ENCODE data around the gene SLC16A13.
A peak's percentile ranks its signal among the peaks of the same experiment; 100 is the strongest.

SLC16A13 gene

DNA sequence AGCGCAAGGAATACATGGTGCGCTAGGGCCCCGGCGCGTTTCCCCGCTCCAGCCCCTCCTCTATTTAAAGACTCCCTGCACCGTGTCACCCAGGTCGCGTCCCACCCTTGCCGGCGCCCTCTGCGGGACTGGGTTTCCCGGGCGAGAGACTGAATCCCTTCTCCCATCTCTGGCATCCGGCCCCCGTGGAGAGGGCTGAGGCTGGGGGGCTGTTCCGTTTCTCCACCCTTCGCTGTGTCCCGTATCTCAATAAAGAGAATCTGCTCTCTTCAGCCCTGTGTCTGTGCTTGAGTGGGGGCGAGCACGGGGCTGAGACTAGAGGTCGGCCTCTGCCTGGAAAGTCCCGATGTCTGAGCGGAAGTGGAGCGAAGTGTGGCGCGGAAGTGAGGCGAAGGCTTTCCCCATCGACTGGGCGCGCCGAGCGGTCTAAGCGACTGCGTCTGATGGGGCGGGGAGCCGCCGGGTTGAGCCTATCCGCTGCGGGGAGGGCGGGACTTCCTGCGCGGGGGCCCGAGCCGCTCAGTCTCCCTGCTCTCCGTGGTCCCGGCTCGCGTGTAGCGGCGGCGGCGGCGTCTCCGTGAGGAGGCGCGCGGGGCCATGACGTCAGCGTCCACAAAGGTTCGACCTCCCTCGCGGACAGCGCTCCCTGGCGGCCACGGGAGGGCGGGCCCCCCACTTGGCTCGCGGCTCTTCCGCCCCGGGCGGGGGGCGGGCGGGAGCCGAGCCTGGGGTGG is 21.4 kb upstream of the SLC16A13 start:
- DNase-seq = peak; percentile 98

DNA sequence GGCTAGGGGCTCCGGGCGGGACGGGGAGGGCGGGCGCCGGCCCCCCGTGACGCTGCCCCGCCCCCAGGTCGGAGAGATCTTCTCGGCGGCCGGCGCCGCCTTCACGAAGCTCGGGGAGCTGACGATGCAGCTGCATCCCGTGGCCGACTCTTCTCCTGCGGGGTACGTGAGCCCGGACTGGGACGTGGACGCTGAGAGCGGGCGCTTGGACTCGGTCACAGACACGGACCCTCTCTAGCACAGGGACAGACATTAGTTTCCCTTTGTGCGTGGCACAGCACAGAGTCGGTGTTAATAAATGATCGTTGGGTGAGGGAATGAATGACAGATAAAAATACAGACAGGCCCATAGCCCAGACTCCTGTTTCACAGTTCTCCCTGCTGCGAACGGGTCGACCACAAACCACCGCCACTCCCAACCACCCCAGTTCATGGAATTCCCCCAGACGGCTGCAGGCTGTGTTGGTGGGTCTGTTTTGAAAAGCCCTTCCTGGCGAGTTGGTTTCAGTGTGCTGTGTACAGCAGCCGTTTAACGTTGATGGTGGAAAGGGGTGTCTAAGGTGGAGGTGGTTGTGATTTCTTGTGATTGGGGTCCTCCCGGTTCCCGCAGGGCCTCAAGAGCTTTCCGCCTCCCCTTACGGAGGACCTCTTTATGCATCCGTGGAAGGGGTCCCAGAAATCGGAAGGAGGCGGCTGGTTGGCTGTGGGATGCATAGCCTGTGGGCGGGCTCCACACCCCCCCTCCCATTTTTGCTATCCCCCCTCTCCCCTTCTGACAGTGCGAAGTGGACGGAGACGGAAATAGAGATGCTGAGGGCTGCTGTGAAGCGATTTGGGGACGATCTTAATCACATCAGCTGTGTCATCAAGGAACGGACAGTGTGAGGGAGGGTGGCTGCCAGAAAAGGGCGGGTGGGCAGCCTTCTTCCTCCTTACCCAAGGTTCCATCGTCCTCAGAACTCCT is 20.5 kb upstream of the SLC16A13 start:
- peak; percentile 89 for DNase-seq

DNA sequence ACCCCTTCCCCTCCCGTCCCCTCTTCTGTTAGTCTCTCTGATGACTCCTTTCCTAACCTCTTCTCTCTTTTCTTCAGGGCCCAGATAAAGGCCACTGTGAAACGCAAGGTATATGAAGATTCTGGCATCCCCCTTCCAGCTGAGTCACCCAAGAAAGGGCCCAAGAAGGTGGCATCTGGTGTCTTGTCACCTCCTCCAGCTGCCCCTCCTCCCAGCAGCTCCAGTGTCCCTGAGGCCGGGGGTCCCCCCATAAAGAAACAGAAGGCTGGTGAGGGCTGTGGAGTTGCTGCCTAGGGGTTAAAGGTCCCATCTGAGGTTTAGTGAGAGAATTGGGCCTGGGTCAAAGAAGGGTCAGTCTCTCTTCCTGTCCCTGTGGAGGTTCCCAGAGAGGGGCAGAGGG is 19.4 kb upstream of the SLC16A13 start:
- no peak for DNase-seq

DNA sequence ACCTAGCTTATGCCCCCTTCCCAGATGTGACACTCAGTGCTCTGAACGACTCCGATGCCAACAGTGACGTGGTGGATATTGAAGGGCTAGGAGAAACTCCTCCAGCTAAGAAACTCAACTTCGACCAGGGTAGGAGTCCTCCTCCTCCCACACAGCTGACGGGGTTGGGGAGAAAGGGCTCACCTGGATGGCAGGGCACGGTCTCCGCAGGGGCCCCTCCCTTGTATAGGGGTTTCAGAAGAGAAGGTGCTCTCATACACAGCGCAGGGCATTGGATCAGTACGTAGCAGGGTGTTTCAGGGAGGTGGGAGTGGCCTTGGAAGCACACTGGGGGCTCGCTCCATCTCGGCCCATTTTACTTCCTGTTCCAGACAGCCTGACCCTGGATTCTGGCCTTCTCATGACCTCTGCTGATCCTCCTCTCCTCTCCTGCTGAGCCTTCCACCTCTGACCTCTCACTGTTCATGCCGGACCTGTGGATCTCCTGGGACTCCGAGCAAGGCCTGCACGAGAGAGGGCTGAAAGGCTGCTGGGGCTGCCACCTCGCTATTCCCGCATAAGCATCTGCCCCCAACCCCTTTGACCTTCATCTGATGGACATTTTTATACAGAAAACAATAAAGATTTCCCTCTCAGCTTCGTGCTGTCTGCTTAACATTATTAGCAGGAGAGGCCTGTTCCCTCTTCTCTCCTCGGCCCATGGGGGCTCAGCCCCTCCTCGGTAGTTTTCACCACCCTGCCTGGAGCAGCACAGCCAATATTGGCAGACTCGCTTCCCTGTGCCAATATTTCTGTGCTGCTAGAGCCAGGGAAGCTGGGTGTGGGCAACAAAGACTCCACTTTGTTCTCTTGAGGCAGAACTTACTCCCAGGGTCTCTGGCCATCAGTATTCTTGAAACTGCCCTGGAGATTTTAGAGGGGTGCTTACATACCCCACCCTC is 18.7 kb upstream of the SLC16A13 start:
- no peak for DNase-seq

DNA sequence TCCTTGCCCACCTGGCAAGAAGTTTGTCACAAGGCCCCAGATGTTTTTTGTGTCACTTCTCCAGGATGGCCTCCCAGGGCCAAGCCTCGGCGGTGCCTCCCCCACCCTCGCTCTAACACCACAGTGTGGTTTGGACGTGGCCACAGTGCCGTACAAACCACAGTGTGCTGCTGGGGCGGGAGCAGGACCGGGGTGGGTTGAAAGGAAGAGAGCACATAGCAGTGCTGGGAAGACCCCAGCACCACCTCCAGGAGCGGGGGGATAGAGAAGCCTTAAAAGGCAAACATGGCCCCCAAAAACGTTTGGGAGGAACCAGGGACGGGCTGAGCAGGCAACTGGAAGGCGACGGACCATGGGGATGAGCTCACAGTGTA is 18.0 kb upstream of the SLC16A13 start:
- peak; percentile 63 for DNase-seq

DNA sequence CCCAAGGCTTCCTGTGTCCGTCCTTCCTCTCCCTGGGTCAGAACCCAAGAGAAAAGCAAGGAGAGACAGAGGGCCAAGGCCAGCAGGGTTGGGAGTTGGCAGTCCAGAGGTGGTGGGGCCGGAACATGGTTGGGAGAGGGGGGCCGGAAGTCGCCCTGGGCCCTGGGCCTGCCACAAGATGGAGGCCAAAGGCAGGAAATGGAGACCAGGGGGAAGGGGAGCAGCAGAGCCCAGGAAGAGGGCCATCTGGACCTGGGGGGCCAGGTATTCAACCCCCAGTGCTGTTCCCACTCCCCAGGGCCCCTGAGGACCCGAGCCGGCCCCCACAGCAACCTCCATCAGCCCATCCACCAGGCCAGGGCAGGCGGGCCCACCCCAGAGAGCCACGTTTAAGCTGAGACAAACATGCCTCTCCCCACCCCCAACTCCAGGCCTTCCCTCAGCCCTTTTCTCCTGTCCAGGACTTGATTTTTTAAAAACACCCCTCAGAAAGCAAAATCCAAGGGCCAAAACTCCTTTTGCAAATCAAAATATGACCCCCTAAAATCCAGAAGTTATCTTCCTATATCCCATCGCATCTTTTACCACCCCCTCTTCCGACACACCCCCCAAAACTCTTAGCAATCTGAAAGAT is 17.4 kb upstream of the SLC16A13 start:
- DNase-seq = no peak

DNA sequence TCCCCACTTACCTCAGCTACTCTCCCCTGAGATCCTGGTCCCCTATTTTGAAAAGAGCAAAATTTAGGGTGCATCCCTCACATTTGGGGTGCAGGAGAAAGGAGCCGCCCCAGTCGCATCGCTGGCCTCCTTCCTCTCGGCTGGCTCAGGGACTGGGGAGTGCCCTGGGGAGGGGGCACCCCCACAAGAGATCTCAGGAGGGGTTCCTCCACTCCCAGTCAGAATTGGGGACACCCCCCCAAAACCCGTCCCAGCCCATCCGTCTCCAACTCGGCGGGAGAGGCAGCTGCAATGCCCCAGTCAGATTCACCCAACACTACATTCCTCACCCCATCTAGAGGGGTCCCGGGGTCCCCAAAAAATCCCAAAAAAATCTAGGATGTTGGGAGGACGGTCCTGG is 16.4 kb upstream of the SLC16A13 start:
- DNase-seq = no peak

DNA sequence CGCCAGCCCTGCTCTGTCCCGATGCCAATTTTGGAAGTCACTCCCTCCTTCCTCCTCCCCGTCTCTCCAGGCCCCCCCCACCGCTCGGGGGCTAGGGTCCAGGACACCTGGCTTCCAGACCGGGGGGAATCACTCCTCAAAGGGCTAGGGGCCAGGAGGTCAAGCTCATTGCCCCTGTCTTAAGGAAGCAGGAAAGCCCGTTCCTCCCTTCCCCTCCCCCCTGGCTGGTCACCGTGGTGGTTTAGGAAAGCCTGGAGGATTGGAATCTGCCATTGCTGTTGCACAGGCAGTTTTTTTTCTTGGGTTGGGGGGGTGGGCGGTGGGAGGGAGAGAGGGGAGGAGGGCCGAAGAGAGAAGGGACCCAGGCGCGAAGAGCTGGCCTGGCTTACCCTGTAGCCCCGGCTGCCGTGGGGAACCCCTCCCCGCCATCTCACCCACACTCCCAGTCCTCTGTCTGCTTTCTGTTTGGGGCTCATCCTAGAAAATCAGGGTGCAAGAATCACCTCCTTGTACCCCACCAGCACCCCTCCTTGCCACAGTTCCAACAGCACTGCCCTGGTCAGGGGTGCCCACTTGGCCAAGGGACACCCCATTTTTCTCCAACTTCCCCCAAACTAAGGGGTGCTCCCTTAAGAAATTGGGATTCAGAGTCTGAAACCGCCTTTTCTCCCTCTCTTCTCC is 15.8 kb upstream of the SLC16A13 start:
- DNase-seq = no peak

DNA sequence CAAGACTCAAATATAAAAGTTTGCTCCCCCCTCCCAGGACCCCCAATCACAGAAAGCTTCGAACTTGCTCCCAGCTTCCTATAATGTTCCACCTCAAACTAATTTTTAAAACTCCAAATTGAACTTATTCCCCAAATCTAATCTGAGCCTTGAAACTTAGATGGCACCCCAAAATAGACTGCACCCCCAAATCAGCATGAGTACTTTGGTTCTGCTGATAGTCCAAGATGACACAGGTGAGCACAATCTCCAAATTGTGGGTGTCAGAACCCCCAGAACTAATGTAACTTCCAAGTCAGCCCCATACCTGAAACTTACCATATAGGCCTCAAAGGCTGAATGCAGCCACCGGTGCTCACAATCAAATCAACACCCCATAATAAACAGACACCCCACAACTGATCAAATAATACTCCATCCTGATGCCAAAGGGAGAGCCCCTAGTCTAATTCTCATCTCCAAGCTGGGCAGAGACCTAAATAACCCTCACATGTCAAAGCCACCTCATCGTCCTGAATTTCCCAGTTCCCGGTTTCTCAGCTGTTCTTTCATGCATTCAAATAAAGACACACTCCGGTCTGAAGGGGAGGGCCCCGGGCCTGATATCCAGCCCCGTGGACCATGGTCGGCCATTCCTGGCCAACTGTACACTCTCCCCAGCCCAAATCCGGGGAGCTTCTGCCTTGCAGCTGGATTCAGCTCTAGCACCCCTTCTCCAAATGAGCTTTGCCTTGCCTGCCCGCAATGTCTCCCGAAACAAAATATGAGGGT is 14.7 kb upstream of the SLC16A13 start:
- DNase-seq = no peak

DNA sequence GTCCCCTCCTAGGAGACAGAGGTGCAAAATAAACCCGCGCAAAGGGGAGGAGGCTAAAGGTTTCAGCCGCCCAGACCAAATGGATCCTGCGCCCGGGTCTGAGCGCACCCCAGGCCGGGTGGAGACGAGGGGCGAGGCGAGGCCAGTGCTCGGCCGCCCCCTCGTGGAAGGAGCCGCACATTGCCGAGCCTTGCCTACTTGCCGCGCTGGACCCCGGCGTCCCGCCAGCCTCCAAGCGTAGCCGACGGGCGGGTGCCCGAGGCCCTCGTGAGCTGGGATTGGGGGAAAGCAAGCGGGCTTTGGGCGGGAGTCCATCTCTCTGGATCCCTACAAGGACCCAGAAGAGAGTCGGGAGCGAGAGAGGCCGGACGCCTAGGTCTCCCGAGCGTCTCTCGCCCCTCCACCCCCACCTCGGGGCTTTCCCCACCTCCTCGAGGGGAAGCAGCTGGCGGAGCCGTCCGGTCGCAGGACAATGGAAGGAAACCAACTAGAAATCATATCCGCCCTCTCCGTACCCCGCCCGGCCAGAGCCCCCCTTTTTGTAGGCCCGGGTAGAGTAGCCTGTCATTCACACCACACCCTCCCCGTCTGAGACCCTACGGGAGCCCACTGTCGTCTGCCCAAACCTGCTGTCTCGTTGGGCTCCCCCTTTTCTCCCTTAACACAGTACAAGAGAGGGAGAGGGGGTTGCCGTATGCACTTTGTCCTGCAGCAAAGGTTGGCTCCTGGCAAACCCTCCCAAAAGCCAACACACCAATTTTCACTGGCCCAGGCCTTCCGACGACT is 13.6 kb upstream of the SLC16A13 start:
- DNase-seq = peak; percentile 89

DNA sequence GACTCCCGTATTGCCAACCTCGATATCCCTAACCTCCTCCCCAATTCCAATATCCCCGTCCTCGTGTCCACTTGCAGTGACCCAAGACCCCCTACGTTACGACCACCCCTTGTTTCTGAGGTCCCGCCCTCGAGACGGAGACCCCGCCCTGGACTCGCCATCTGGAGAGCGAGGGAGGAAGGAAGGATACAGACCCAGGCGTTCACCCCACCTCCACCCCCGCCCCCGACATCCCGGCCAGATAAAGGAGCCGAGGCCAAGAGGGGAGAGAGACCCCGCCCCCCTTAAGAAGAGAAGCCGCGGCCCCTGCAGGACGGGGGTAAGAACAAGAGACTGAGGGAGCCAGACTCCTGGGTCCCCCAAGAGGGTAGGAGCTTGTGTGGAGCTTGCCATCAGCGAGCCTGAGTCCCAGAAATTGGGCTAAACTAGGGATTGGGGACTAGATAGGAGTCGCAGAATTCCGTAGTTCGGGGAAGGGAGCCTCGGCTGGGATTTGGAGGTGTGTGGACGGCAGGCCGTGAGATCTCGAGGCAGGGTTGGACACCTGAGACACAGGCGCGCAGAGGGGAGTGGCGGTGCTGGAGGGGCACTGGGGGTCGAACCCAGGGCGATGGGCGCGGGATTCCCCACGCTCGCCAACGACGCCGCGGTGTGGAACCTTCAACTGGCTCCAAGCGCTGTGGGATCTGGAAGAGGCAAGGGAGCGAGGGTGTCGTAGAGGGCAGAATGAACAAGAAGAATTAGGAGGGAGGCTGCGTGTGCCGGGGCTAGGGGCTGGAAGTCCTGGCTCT is 12.8 kb upstream of the SLC16A13 start, which contains the start of gene BCL6B:
TSS of gene BCL6B (plus strand) at position 270 of the 791 bp plus-strand sequence. CDS start 622 bp downstream, outside the sequence.
- DNase-seq = no peak

DNA sequence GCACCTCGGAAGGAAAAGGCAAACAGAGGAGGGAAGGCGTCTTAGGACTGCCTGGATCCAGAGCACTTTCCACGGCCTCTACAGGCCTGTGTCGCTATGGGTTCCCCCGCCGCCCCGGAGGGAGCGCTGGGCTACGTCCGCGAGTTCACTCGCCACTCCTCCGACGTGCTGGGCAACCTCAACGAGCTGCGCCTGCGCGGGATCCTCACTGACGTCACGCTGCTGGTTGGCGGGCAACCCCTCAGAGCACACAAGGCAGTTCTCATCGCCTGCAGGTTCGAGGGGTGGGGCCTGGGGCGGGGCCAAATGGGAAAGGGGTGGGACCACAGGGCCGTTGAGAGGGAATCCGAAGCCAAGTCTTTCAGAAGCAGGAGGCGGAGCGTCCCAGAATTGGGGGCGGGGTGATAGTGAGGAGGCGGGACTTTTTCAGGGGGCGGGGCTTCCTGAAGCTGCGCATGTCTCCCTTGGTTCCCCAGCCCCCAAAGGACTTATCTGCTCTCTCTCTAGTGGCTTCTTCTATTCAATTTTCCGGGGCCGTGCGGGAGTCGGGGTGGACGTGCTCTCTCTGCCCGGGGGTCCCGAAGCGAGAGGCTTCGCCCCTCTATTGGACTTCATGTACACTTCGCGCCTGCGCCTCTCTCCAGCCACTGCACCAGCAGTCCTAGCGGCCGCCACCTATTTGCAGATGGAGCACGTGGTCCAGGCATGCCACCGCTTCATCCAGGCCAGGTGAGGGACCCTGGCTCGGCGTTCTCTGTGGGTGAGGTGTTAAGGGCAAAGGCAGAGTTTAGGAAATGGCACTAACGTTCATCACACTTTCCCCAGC is 12.0 kb upstream of the SLC16A13 start:
- peak; percentile 95 for DNase-seq

DNA sequence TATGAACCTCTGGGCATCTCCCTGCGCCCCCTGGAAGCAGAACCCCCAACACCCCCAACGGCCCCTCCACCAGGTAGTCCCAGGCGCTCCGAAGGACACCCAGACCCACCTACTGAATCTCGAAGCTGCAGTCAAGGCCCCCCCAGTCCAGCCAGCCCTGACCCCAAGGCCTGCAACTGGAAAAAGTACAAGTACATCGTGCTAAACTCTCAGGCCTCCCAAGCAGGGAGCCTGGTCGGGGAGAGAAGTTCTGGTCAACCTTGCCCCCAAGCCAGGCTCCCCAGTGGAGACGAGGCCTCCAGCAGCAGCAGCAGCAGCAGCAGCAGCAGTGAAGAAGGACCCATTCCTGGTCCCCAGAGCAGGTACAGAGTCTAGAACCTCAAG is 11.4 kb upstream of the SLC16A13 start:
- no peak for DNase-seq

DNA sequence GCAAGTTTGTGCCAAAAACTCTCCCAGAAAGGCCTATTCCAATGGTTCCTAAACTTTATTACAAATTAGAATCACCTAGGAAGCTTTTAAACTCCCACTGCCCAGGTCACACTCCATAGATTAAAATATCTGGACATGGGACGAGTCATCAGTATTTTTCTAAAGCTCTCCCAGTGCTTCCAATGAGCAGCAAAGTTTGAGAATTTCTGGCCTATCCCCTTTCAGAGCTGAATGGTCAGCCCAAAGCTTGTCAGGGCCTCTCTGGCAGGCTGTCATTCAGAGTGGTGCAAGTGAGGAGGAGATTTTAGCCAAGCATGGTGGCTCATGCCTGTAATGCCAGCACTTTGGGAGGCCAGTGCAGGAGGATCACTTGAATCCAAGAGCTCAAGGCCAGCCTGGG is 10.6 kb upstream of the SLC16A13 start:
- no peak for DNase-seq

DNA sequence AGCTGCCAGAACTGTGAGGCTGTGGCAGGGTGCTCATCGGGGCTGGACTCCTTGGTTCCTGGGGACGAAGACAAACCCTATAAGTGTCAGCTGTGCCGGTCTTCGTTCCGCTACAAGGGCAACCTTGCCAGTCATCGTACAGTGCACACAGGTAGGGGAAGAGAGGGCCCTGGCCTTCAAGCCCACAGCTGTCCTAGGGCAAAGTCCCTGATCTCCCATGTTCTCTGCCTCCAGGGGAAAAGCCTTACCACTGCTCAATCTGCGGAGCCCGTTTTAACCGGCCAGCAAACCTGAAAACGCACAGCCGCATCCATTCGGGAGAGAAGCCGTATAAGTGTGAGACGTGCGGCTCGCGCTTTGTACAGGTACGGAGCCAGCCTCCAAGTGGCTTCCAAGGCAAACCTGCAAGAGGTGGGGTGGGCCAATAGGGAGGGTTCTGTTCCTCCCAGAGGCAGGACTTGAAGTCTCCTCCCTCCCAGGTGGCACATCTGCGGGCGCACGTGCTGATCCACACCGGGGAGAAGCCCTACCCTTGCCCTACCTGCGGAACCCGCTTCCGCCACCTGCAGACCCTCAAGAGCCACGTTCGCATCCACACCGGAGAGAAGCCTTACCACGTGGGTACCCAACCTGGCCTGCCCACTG is 9.2 kb upstream of the SLC16A13 start:
- no peak for DNase-seq

DNA sequence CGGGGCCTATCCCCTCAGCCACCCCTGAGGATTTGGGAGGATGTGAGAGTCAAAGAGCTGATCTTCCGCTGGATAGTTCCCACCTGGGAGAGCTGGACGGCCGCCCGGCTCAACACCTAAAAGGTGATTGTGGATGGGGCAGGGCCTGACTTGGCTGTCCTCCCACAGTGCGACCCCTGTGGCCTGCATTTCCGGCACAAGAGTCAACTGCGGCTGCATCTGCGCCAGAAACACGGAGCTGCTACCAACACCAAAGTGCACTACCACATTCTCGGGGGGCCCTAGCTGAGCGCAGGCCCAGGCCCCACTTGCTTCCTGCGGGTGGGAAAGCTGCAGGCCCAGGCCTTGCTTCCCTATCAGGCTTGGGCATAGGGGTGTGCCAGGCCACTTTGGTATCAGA is 8.5 kb upstream of the SLC16A13 start:
- no peak for DNase-seq

DNA sequence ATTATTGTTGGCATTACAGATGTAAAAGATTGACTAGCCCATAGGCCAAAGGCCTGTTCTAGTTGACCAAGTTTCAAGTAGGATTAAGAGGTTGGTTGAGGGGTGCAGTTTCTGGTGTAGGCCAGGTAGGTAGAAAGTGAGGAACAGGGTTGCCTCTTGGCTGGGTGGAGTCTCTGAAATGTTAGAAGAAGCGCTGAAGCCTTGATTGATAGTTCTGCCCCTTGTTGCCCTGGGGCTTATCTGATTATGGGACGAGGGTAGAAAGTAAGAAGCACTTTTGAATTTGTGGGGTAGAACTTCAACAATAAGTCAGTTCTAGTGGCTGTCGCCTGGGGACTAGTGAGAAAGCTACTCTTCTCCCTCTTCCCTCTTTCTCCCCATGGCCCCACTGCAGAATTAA is 6.7 kb upstream of the SLC16A13 start:
- no peak for DNase-seq

DNA sequence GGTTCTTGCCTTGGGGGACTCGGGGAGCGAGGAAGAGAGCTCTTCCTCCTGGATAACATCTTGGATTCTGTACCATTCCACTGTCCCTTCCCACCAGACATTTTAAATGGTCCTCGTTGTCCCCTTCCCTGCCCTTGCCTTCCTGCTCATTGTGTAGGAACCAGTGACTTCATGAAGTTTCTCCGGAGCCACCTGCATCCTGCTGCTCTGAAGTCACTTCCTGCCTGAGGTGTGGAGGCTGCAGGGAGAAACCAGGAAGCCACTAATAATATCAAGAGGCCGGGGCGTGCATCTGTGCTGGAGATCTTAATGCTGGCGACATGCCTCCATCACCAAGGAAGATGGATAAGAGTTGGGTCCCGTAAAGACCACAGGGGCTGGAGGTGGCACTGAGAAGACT is 6.2 kb upstream of the SLC16A13 start:
- DNase-seq = peak; percentile 65
